ENCODE results near the gene TNRC6C.
"Not testable (repeated sequence)": the region's sequence is repeated elsewhere in the genome, so short reads cannot be mapped to it uniquely, and the experiment has no call there.

The TNRC6C gene

DNA sequence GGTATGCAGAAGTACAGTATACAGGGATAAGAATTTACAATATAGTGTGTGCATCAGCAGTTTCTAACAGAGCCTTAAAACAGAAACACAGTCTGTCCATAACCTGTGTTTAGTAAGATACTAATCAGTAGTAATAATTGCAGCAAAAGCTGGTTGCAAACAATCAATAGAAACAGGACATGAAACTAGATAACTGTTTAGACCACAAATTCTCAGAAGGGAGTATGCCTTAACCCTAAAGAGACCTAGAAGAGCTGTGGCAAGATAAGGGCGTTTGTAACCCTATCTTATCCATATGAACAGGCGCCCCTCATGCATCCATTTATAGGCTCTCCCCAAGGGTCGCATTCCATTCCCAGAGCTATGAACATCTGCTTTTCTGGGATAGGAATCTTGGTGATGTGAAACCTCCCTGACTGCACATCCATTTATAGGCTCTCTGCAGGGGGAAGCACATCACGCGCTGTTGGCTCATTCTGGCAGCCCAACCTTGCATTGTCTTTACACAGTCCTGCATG, 123.9 kb downstream of the TNRC6C start:
- not testable (repeated sequence) for DNase-seq (ENCODE audit: low read depth)

DNA sequence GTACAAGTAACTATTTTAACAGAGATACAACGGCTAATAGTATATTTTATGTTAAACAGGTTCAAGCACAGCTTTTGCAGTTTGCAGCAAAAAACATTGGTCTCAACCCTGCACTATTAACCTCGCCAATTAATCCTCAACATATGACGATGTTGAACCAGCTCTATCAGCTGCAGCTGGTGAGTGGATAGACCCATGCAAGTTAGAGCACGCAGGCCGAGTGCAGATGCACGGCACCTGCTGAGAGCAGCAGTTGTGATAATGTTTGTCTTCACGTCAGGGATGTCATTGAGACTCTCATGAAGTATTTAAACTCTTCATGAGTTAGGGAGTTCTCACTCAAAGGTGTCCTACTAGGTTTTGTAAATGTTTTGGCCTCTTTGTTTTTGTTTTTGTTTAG, 124.5 kb downstream of the TNRC6C start:
- DNase-seq (ENCODE audit: low read depth): no peak

DNA sequence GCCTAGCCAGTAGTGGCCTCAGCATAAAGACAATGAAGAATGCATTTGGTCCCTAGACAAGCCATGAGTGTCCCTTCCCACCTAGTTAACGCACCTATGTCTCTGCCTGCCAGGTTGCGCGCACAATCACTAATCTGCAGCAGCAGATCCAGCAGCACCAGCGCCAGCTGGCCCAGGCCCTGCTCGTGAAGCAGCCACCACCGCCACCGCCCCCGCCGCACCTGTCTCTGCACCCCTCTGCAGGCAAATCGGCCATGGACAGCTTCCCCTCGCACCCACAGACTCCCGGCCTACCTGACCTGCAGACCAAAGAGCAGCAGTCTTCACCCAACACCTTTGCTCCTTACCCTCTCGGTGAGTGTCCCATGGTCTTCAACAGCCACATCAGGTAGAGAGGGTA, 128.2 kb downstream of the TNRC6C start:
- no peak for DNase-seq (ENCODE audit: low read depth)

DNA sequence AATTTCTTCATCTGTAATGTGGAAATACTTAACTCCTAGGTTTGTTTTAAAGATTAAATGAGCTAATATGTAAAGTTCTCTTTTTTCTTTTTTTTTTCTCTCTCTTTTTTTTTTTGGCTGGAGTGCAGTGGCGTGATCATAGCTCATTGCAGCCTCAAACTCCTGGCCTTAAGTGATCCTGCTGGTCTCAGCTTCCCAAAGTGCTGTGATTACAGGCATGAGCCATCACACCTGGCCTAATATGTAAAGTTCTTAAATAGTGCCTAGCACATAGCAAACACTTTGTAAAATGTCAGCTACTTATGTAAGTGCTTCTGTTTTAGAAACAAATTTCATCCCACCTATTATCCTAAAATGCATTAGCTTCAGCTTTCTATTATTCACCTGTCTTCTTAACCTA, 130.0 kb downstream of the TNRC6C start:
- no peak for DNase-seq (ENCODE audit: low read depth)

DNA sequence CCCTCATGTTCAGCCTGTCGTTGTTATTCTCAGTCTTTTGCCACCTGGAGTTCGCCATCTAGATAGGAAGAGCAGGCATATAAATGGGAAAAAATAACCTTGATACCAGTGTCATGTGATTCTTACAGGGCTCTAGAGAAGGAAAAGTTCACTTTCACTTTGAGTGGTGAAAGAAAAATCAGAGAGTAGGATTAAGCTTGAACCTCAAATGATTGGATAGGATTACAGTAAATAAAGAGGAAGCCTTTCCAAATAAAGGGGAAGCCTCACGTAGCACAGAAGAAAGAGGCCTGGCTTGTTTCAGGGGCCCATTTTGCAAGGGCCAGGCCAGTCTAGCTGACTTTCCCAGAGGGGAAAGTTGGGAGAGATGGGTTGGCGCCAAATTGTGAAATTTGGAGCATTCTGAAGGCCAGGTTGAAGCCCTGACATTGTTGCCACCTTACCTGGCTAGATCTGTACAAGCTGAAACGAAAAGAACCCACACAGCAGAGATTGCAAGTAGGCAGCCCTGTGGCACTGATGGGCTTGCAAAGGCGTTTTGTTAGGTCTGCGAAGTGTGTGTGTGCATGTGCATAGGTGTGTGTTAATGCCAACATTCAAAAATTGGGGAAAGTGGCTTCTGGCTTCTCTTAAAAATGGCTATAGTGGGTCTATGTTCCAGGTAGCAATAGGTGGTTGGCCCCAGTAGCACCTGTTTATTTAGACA, 131.2 kb downstream of the TNRC6C start:
- no peak for DNase-seq (ENCODE audit: low read depth)

DNA sequence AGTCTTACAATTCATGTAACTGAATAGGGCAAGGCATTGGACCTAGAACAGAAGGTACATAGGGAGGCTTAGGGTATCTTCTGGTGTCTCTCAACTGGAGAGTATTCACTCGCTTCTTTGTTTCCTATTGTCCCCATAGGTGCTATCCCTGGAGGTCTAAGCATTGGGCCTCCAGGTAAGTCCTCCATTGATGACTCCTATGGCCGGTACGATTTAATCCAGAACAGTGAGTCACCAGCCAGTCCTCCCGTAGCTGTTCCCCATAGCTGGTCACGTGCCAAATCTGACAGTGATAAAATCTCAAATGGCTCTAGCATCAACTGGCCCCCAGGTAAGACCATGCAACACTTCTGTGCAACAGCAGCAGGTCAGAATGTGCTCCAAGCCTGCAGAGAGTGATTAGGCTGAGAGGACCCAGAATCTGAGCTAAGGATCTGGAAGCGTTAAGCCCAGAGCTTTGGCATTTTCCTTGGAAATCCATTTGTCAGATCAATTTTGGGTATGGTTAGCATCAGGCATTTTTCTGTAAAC, 134.4 kb downstream of the TNRC6C start:
- no peak for DNase-seq (ENCODE audit: low read depth)

DNA sequence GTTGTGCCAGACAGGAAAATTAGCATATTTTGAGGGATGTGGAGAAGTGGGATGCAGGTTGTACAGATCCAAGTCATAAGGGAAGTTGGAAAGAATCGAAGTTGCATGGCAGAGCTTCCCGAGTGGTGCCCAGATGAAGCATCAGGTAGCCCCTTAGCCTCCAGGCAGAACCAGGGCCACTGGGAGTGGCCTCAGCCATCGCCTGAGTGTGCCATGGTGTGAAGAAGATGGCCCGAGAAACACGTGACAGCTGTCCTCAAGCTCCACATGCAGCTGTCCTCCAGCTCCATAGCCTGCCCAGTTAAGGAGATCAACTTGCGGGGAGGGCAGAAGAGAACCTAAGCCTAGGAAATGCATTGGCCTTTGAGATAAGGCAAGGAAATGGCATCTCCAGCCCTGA, 136.5 kb downstream of the TNRC6C start:
- no peak for DNase-seq (ENCODE audit: low read depth)

DNA sequence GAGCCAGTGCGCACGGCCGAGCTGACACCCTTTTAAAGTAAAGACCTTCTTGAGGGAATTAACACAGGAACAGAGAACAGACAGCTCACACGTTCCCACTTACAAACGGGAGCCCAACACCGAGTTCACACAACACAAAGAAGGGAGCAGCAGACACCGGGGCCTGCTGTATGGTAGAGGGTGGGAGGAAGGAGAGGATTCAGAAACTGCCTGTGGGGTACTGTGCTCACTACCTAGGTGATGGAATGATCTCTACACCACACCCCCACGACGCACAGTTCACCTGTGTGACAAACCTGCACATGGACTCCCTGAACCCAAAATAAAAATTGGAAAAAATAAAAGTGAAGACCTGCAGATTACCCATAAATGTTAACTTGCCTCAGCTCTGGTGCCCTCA, 137.6 kb downstream of the TNRC6C start:
- DNase-seq (ENCODE audit: low read depth): no peak

DNA sequence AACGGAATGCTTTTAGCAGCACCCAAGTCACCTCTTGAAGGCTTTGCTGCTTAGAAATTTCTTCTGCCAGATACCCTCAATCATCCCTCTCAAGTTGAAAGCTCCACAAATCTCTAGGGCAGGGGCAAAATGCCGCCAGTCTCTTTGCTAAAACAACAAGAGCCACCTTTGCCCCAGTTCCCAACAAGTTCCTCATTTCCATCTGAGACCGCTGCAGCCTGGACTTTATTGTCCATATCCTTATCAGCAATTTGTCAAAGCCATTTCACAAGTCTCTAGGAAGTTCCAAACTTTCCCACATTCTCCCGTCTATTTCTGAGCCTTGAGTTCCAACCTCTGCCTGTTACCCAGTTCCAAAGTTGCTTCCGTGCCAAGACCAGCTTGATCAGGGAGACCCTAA, 142.6 kb downstream of the TNRC6C start:
- no peak for DNase-seq (ENCODE audit: low read depth)

DNA sequence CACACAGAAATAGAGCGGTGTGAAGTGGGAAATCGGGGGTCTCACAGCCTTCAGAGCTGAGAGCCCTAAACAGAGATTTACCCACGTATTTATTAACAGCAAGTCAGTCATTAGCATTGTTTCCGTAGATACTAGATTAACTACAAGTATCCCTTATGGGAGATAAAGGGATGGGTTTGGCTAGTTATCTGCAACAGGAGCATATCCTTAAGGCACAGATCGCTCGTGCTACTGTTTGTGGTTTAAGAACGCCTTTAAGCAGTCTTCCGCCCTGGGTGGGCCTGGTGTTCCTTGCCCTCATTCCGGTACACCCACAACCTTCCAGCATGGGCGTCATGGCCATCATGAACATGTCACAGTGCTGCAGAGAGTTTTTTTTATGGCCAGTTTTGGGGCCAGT, 143.0 kb downstream of the TNRC6C start:
- no peak for DNase-seq (ENCODE audit: low read depth)

DNA sequence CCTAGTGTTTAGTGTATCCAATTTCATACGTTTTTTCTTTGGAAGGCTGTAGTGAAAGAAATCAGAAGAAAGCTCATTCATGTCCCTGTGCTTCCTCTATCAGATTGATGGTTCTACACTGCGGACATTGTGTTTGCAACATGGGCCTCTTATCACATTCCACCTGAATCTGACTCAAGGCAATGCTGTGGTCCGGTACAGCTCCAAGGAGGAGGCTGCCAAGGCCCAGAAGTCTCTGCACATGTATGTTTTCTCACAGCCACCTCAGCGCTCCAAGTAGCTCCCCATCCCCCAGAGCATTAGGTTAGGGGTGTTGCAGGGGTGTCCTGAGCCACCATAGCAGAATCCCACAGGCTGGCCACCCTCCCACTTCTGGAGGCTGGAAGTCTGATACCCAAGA, 144.8 kb downstream of the TNRC6C start:
- DNase-seq (ENCODE audit: low read depth): no peak

DNA sequence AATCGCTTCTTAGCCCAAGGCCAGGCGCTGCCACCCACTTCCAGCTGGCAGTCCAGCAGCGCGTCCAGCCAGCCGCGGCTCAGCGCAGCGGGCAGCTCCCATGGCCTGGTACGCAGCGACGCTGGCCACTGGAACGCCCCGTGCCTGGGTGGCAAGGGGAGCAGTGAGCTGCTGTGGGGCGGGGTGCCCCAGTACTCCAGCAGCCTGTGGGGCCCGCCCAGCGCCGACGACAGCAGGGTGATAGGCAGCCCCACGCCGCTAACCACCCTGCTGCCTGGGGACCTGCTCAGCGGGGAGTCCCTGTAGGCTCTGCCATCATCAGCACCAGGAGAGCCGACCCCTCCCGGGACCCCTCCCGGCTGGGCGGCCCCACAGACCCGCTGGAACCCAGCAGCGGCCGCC, 146.0 kb downstream of the TNRC6C start:
- no peak for DNase-seq (ENCODE audit: low read depth)

DNA sequence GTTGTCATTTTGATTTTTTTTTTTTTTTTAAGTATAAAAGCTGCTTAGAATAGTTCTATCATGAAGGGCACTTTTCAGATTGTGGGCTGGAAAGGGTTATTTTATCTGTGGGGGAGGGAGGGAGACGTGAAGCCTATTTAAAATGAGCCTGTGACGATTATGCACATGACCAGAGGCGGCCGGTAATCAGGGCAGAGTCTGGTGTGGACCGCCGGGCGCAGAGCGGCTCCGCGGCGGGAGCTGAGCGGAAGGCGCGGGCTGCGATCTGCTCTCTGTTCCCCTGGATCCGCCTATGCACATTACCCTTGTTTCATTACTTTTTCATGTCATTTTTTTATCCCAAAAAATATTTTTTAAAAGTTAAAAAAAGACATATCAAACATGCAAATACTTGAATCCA, 146.6 kb downstream of the TNRC6C start:
- DNase-seq (ENCODE audit: low read depth): no peak

DNA sequence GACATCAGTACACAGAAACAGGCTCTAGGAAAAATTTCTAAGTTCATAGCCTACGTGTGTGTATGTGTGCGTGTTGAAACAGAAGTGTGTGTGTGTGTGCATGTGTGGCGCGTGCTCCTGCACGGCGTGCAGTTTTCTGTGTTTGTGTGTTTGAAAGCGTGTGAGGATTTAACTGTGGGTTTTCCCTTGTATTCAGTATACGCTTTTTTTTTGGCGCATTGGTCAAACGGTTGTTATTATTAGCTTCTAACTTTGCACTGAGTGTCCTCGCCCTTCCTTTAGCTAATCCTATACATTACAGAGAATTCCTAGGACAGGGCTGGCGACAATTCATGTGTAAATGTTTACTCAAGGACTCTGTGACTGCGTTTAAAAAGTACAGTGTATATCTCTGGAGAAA, 147.0 kb downstream of the TNRC6C start:
- no peak for DNase-seq (ENCODE audit: low read depth)

DNA sequence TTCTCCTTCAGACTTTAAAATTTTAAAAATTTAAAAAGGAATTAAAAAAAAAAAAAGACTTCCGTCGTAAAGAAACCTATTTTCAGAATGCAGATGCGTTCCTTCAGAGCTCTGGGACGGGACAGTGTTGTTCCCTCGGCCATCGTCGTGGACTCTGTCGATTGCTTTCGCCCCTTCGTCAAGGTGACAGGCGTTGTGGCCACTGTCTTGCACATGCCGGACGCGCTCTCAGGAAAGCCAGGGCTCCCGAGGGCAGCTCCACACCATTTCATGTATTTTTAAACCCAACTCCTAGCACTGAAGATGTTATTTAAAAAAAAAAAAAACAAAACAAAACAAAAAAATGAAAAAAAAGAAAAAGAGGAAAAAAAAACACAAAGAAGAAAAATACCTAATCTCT, 147.7 kb downstream of the TNRC6C start:
- no peak for DNase-seq (ENCODE audit: low read depth)

DNA sequence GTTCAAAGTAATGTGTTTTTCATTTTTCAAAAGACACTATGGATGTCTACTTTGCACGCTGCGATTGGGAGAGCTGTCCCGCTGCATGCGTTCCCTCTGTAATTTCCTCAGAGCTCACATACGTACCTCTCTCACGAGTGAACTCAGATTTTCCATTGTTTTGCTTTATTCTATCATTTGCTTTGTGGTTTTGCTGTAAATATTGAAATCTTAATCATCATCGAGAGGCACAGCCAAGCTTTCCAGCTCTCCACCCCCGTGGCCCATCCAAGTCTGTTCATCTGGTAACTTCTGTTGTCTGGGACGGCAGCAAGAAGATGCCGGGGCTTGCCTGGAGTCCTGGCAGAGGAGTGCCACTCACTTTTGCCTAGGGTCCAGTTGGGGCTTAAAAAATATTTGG, 149.0 kb downstream of the TNRC6C start:
- no peak for DNase-seq (ENCODE audit: low read depth)

DNA sequence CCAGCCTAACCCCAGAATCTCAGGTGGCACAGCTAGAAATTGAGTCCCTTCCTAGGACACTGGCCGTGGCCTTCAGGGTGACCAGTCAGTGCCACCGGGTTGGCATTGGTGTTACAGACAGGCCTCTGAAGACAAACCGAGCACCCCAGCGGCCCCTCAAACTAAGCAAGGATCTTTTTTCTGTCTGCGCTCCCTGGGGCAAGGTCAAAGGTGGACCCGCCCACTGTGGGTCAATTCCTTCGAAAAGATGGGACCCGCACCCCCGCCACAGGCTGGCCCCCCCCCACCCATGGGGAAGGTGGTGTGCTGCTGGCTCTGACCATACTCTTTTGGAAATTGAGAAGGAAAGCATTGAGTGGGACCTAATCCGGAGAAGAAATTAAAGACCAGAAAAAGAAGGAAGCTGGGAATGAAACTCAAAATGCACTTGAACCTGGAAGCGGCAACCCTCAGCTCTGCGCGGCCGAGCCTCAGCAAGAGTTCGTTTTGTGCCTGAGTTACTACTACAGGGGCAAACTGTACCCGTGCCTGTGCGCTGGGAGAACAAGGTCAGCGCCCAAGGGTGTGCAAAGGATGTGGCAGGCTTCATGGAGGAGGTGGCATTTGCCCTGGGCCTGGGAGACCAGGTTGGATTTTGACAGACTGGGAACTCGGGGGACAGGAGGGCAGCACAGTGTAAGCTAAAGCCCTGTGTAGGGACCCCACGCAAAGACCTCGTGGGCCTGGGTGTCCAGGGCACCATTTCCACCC, 149.6 kb downstream of the TNRC6C start:
- DNase-seq (ENCODE audit: low read depth): no peak

DNA sequence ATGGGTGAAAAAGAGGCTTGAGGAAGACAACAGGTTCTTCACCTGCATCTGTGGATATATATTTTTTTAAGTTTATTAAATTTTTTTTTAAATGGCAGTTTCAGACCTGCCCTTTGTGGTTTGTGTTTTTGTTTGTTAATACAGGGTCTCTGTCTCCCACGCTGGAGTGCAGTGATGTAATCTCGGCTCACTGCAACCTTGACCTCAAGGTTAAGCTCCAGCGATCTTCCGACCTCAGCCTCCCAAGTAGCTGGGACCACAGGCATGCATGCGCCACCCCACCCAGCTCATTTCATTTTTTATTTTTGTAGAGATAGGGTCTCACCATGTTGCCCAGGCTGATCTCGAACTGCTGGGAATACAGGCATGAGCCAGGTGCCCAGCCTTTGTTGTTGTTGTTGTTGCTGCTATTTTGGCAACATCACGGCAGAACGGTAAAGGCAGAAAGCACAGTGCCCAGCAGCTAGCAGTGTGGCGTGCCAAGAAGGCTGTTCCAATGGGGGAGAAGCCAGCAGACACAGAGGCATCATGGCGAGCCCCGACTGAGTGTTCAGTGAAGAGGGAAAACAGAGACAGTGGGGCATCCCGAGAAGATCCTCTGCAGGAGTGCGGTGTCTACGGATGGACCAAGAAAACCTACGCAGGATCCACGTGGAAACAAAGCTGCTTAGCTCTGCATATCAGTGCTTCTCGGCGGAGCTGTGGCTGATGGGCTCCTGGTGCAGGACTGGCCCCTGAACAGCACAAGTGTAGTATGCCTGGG, 150.4 kb downstream of the TNRC6C start:
- no peak for DNase-seq (ENCODE audit: low read depth)

DNA sequence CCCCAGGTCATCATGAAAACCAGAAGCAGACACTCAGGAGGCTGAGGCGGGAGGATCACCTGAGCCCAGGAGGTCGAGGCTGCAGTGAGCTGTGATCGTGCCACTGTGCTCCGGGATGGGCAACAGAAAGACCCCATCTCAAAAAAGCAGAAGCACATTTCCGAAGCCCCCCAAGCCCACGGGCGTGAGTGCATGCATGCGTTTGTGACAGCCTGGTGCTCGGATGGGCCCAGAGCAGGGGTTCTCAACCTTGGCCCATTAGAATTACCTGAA, 150.9 kb downstream of the TNRC6C start:
- no peak for DNase-seq (ENCODE audit: low read depth)

DNA sequence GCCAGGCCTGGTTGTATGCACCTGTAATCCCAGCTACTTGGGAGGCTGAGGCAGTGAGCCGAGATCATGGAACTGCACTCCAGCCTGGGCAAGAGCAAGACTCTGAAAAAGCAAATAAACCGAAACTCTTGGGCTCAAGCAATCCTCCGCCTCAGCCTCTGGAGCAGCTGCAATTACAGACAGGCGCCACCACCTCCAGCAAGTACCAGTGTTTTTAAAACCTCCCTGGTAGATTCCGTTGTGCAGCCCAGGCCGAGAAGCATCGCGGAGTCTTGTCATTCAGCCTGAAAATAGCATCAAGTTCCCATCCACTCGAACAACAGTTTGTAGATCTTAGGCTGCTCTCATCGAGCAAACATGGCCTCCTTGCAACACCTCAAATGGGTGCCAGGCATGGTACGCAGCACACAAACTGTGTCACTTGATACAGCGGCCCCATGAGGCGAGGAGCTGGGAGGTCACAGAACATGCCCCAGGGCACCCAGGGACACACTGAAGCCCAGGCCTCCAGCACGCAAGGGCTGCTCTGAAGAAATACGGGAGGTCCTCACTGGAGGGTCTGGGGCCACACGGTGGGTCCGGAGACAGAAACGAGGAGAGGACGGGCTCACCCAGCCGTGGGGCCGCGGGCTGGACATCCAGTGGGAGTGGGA, 152.0 kb downstream of the TNRC6C start:
- no peak for DNase-seq (ENCODE audit: low read depth)

DNA sequence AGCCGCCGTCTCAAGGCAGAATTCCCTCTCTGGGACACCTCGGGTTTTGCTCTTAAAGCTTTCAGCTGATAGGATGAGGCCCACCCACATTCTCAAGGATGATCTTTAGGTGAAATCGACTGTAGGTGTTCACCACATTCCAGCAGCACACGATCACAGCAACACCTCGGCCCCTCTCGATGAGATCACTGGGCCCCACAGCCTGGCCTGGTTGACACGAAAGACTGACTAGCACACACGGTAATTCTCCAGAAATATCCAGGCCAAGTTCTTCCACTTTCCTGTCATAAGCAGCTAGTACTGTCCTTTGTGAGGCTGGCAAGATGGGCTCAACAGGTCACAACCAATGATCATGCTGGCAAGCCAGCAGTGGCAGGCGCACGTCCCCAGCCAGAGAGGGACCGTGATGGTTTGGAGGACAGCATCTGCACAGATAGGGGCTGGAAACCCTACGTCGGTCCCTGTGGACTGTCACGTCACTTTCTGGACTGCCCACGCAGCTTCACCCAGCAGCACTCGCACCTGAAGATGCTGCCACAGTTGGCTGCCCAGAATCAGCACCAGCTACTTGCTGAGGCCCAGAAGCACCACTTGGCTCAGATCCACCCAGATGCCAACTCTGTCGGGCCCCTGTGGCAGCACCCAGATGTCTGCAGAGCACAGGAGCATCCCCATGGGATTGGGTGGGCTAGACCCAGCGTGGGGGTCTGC, 152.7 kb downstream of the TNRC6C start:
- DNase-seq (ENCODE audit: low read depth): no peak
